Stimulated activated CD4-positive, alpha-beta T cell treated with anti-CD3 and anti-CD28 coated beads, Interleukin-2, amount 100 ng/mL, for 48 hours (primary cell): Measurements from ENCODE around the gene LGR4.
"Not testable (repeated sequence)": the region's sequence is repeated elsewhere in the genome, so short reads cannot be mapped to it uniquely, and the experiment has no call there.

Experiments used
- DNase-seq, 2 donors: peaks; one replicate each; pipeline ENCODE4 v3.0.0-alpha.2; 2020

The LGR4 gene

DNA sequence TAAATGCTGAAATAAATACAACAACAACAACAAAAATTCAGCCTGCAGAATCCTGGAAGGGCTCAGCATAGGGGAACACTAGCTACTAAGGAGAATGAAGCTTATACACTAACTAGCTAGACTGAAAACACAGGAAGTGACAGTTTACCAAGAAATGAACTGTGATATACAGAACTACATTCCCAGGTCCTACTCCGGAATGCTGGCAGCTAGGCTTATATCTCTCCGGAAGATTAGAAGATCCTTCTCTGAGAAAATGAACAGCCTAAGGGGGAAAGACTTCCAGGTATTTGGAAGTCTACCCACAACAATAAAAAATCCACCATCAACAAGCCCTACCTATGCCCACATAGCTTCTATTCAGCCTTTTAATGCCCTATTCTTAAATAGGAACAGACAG is 140.6 kb downstream of the LGR4 start:
- DNase-seq = no peak

DNA sequence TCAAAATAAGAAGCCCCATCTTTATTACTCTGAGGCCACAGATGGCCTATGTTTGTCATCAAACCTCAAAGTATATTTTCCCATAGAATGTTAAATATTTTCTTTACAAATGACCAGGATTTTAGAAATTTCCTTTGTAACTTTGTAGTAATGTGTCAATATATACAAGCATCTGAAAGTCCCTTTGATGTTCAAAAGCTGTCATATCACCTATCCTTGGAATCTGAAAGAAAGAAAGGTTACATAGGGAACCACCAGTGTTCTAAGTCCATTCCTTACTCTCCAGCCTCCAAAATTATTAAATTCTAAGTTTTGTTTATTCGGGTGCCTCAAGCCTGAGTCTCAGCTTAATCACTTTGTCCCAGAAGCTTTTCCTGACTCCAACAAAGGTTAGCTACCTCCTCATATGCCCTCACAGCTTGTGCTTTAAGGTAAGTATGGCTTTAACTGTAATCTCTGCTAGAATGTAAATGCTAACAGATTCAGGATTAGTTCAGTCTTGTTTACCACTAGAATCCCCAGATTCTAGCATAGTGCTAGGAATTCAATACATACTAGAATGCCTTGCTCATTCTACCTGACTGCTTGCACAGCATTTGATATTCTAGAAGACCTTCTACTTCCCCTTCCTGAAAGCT is 141.8 kb downstream of the LGR4 start:
- DNase-seq = no peak

DNA sequence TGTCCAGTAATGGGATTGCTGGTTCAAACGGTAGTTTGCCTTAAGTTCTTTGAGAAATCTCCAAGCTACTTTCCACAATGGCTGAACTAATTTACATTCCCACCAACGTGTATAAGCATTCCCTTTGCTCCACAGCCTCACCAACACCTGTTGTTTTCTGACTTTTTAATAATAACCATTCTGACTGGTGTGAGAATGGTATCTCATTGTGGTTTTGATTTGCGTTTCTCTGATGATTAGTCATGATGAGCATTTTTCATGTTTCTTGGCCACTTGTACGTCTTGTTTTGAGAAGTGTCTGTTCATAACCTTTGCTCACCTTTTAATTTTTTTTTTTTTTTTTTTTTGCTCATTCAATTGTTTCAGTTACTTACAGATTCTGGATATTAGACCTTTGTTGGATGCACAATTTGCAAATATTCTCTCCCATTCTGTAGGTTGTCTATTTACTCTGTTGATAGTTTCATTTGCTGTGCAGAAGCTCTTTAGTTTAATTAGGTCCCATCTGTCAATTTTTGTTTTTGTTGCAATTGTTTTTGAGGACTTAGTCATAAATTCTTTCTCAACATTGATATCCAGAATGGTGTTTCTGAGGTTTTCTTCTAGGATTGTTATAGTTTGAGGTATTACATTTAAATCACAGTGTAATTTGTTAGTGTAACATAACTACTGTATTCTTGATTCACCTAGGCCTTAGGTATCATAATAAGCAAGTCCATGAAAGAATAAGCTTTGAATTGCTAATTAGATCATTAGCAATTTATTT is 142.5 kb downstream of the LGR4 start:
- DNase-seq = no peak

DNA sequence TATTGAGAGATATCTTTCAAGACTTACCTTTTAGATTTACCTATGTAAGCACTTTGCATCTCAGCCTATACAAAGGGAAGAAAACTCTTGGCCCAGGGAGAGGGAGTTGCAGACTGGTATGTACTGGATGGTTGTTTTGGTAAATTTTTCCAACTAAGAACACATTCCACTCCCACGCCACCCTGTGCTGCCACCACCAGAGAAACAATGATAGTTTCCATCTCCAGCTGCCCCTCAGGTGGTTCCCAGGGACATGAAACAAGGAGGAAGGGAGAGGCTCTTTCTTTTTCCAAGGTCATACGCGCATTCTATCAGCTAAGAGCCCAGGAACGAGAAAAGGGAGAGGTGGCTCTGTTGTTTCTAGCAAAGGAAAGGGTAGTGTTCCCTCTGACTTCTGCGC is 144.0 kb downstream of the LGR4 start:
- no peak for DNase-seq

DNA sequence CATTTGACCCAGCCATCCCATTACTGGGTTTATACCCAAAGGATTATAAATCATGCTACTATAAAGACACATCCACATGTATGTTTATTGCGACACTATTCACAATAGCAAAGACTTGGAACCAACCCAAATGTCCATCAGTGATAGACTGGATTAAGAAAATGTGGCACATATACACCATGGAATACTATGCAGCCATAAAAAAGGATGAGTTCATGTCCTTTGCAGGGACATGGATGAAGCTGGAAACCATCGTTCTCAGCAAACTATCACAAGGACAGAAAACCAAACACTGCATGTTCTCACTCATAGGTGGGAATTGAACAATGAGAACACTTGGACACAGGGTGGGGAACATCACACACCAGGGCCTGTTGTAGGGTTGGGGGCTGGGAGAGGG is 145.5 kb downstream of the LGR4 start:
- DNase-seq = not testable (repeated sequence)

DNA sequence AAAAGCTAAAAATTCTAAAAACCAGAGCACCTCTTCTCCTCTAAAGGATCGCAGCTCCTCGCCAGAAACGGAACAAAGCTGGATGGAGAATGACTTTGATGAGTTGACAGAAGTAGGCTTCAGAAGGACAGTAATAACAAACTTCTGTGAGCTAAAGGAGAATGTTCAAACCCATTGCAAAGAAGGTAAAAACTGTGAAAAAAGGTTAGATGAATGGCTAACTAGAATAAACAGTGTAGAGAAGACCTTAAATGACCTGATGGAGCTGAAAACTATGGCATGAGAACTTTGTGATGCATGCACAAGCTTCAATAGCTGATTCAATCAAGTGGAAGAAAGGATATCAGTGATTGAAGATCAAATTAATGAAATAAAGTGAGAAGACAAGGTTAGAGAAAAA is 150.4 kb downstream of the LGR4 start:
- not testable (repeated sequence) for DNase-seq

DNA sequence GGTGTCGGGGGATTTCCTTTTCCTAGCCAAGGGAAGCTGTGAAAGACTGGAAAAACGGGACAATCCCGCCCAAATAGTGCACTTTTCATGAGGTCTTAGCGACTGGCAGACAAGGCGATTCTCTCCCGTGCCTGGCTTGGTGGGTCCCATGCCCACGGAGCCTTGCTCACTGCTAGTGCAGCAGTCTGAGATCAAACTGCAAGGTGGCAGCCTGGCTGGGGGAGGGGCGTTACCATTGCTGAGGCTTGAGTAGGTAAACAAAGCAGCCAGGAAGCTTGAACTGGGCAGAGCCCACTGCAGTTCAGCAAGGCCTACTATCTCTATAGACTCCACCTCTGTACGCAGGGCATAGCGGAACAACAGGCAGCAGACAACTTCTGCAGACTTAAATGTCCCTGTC is 151.2 kb downstream of the LGR4 start:
- DNase-seq = not testable (repeated sequence)

DNA sequence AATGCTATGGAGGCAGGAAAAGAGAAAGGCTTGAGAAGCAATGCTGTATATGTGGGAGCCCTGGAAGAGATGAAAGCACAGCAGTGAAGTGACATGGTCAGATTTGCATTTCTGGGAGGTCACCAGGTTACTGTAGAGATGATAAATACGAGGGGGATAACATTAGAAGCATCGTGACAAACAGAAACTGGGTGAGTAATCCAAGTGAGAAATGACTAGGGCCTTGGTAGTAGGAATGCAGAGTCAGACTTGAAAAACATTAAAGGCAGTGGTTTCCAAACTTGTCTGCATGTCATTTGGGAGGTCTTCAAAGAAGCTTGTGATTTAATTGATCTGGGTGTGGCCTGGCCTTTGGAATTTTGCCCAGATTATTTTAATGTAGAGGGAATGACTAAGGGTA is 153.5 kb downstream of the LGR4 start:
- DNase-seq = no peak

DNA sequence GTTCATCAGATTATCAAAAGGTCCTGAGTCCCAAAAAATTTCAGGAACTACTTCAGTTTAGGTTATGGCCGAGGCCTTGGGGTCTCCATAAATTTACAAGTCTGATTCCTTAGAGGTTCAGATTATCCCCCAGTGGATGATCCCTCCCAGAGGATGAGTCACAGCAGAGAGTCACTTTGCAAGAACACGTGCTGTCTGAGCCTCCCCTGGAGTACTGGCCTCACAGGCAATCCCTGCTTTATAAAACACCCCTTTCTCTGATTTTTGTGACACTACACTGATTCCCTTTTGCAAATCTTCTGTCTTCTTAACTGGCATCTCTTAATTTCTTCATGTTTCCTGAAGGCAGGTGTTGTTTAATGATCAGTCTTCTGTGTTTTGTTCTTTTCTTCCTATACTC is 154.8 kb downstream of the LGR4 start:
- no peak for DNase-seq
